ENCODE data around the gene MTMR1.

DNA sequence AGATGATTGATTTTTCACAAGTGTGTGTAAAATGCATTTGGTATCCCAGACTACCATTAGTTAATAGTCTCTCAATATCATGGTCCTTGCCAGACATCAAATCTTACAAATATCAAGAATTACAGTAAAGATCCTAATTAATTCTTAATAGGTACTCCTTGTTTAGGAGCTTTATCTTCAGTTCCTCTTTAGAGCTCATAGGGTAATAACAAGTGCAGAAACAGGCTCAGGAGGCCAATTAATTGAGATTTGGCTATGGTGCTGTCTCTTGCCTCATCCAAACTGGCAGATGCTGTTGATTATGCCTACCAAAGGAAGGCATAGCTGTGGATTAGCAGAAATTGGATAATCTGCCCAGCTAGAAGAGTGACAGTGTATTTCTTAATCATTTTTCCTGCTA, 6.9 kb downstream of the MTMR1 start:
- TF ChIP-seq ZFP3 (CRISPR knock-in tag; IDR thresholded peaks at IDR 0.05) (no peak), ARNTL (CRISPR knock-in tag; IDR thresholded peaks at IDR 0.05; ENCODE audit: borderline replicate concordance, low read depth) (no peak), ZNF8 (CRISPR knock-in tag; IDR thresholded peaks at IDR 0.05) (no peak), SNAI2 (CRISPR knock-in tag; IDR thresholded peaks at IDR 0.05) (no peak), ZC3H10 (CRISPR knock-in tag; IDR thresholded peaks at IDR 0.05) (no peak), PPARA (CRISPR knock-in tag; IDR thresholded peaks at IDR 0.05; ENCODE audit: borderline replicate concordance) (no peak), RARB (CRISPR knock-in tag; IDR thresholded peaks at IDR 0.05) (no peak), ZNF565 (CRISPR knock-in tag; conservative IDR thresholded peaks at IDR 0.05; ENCODE audit: low read depth) (no peak), CSDC2 (CRISPR knock-in tag; IDR thresholded peaks at IDR 0.05) (no peak), ISL1 (CRISPR knock-in tag; IDR thresholded peaks at IDR 0.05) (no peak)
- TF ChIP-seq, protein P1, sequence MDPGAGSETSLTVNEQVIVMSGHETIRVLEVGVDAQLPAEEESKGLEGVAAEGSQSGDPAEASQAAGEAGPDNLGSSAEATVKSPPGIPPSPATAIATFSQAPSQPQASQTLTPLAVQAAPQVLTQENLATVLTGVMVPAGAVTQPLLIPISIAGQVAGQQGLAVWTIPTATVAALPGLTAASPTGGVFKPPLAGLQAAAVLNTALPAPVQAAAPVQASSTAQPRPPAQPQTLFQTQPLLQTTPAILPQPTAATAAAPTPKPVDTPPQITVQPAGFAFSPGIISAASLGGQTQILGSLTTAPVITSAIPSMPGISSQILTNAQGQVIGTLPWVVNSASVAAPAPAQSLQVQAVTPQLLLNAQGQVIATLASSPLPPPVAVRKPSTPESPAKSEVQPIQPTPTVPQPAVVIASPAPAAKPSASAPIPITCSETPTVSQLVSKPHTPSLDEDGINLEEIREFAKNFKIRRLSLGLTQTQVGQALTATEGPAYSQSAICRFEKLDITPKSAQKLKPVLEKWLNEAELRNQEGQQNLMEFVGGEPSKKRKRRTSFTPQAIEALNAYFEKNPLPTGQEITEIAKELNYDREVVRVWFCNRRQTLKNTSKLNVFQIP (CRISPR knock-in tag; IDR thresholded peaks at IDR 0.05; ENCODE audit: borderline replicate concordance, low read depth), result no peak
- TF ChIP-seq, protein P2, sequence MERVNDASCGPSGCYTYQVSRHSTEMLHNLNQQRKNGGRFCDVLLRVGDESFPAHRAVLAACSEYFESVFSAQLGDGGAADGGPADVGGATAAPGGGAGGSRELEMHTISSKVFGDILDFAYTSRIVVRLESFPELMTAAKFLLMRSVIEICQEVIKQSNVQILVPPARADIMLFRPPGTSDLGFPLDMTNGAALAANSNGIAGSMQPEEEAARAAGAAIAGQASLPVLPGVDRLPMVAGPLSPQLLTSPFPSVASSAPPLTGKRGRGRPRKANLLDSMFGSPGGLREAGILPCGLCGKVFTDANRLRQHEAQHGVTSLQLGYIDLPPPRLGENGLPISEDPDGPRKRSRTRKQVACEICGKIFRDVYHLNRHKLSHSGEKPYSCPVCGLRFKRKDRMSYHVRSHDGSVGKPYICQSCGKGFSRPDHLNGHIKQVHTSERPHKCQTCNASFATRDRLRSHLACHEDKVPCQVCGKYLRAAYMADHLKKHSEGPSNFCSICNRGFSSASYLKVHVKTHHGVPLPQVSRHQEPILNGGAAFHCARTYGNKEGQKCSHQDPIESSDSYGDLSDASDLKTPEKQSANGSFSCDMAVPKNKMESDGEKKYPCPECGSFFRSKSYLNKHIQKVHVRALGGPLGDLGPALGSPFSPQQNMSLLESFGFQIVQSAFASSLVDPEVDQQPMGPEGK (CRISPR knock-in tag; IDR thresholded peaks at IDR 0.05; ENCODE audit: borderline replicate concordance), result no peak
